Endometrial microvascular endothelial cells (primary cell): Measurements from ENCODE around the gene TAX1BP3. TPM values are rescaled to one million over a fixed set of nuclear protein-coding genes. Genes with fewer than 3 reads are reported as not detected.

Experiments used
- in situ Hi-C: cut with HindIII; loops from 2 replicates; pipeline ENCODE4 v1.10.0; 2017; ENCODE audit warnings: low sequenced_read_pairs, low pct_unique_long_range_greater_than_20kb; ENCODE audit errors: inconsistent ontology term
- total RNA-seq: library from RNA; depleted of rRNA; stranded (reverse); fragments of >200 nt; gene quantifications from one replicate; pipeline ENCODE4 v1.2.3, GENCODE V29; 2015; ENCODE audit errors: inconsistent ontology term

The TAX1BP3 gene
- total RNA-seq, 1 donor from 2014 or later, result 367 TPM

GRCh38 chr17:3636908-3637373 is 31.4 kb downstream of the TAX1BP3 start:
- in situ Hi-C loops, result no loop called here

GRCh38 chr17:3636154-3636907 is 32.0 kb downstream of the TAX1BP3 start, which contains the start of the genes CTNS and SHPK:
Gene CTNS, plus strand, starts transcription at chr17:3636760. Its CDS starts 3,447 bp downstream, at chr17:3640207.
Gene SHPK, minus strand, starts transcription at chr17:3636250. Its CDS starts 31 bp downstream, at chr17:3636219.
- in situ Hi-C loops, result no loop called here

- in situ Hi-C loops, result no loop called here
Observed at GRCh38 chr17:3635474-3636153, 32.8 kb downstream of the TAX1BP3 start.

GRCh38 chr17:3632287-3632686 is 36.1 kb downstream of the TAX1BP3 start:
- in situ Hi-C loops, result no loop called here

GRCh38 chr17:3630781-3631180 is 37.6 kb downstream of the TAX1BP3 start:
- in situ Hi-C loops, result no loop called here

GRCh38 chr17:3627769-3628167 is 40.6 kb downstream of the TAX1BP3 start:
- in situ Hi-C loops, result no loop called here

GRCh38 chr17:3626831-3627768 is 41.3 kb downstream of the TAX1BP3 start:
- in situ Hi-C loops, result no loop called here

- in situ Hi-C loops, result no loop called here
Observed at GRCh38 chr17:3622977-3623594, 45.3 kb downstream of the TAX1BP3 start.

- in situ Hi-C loops, result no loop called here
Observed at GRCh38 chr17:3621146-3621720, 47.1 kb downstream of the TAX1BP3 start.

- in situ Hi-C loops, result no loop called here
Observed at GRCh38 chr17:3615160-3615870, 53.1 kb downstream of the TAX1BP3 start.

GRCh38 chr17:3613124-3613523 is 55.3 kb downstream of the TAX1BP3 start:
- in situ Hi-C loops, result no loop called here

Other genes starting within 250 kb of the TAX1BP3 start
- not detected for gene OR1E2, start 234.7 kb downstream of the TAX1BP3 start, total RNA-seq
- gene SPATA22, start 196.8 kb downstream of the TAX1BP3 start, total RNA-seq, result not detected
- gene ASPA, start 192.6 kb downstream of the TAX1BP3 start, total RNA-seq, result not detected
- gene TRPV3, start 110.8 kb downstream of the TAX1BP3 start, total RNA-seq, result not detected
- 1.5 TPM for gene TRPV1, start 59.2 kb downstream of the TAX1BP3 start, total RNA-seq
- gene SHPK, start 32.3 kb downstream of the TAX1BP3 start, total RNA-seq, result 25.1 TPM
- 43.9 TPM for gene CTNS, start 31.8 kb downstream of the TAX1BP3 start, total RNA-seq
- 48.8 TPM for gene EMC6, start 234 bp upstream of the TAX1BP3 start, total RNA-seq
- gene P2RX5, start 27.6 kb upstream of the TAX1BP3 start, total RNA-seq, result 0.84 TPM
- 17.2 TPM for gene HASPIN, start 55.3 kb upstream of the TAX1BP3 start, total RNA-seq
- 23.0 TPM for gene ITGAE, start 132.6 kb upstream of the TAX1BP3 start, total RNA-seq
- 29.1 TPM for gene NCBP3, start 177.7 kb upstream of the TAX1BP3 start, total RNA-seq
- gene CAMKK1, start 224.5 kb upstream of the TAX1BP3 start, total RNA-seq, result 2.9 TPM
- not detected for gene P2RX1, start 247.9 kb upstream of the TAX1BP3 start, total RNA-seq